NCI-H446 (cell line): Measurements from ENCODE around the gene GPC6.
A peak's percentile ranks its signal among the peaks of the same experiment; 100 is the strongest.

Experiments
- DNase-seq, 2 experiments: peaks; one replicate each; lab custom pipeline; 2025; lab: John Stamatoyannopoulos, UW

The GPC6 gene

GRCh38 chr13:93925990-93926389 lies 699.4 kb downstream of the GPC6 start:
- DNase-seq, result no peak

DNA sequence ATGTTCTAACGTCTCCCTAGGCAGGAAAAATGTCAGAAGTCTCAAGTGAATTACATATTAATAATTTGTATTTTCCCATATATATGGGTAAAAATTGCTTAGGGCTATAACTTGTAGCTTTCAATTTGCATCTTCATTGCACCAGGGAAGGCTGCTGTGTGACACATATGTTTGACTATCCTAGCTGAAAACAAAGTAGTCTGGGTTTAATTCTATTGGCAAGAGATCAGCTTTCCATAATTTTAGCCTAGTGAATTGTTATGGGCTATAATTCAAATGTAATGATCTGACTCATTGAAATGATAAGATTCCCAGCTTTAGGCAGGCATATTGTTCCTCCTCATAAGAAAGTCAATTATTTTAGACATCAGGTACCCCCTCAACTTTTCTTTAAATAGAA lies 699.8 kb downstream of the GPC6 start:
- DNase-seq, result no peak

DNA sequence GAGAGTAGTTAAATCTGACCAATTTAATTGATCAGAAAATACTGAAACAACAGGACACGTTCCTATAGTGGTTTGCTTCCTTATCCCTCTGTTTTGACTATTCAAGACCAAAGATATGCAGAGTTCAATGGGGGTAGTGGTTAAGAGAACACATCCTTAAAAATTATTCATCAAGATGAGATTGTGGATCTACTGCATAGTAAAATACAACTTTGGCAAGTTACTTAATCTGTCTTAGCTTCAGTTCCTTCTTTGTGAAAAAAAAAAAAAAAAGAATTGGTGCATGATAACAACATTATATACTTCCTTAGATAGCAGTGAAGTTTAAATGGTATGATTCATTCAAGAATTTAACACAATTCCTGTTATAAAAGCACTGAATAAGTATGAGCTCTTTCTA lies 700.8 kb downstream of the GPC6 start:
- no peak for DNase-seq

DNA sequence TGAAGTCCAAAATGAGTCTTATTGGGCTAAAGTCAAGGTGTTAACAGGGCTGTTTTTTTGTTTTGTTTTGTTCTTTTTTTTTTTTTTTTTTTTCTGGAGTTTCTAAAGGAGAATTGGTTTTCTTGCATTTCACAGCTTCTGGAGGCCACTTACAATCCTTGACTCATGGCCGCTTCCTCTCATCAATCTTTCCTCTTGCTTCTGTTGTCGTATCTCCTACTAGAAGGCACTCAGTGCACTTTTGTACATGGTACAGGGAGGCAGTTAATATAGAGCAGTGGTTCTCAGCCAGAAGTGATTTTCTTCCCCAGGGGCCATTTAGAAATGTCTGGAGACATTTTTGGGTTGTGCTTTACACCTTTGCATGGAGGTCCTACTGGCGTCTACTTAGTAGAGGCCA lies 706.3 kb downstream of the GPC6 start:
- no peak for DNase-seq

GRCh38 chr13:93936901-93937300 lies 710.3 kb downstream of the GPC6 start:
- no peak for DNase-seq

DNA sequence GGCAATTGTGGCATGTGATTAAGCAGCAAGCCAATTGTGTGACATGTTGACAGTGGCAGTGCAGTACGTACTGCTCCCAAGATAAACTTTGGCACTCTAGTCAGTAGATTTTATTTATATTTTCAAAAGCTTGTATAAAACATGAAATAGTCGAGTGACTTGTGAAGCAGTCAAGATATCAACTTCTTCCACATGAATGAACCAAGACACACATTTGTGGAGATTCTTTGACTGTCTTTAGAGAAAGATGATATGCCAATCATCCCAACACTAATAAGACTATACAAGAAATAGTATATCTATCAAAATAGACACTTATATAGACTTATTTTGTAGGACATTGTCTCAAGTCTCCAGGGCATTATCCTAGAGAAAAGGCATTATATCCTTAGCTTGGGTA lies 714.8 kb downstream of the GPC6 start:
- DNase-seq, result no peak

DNA sequence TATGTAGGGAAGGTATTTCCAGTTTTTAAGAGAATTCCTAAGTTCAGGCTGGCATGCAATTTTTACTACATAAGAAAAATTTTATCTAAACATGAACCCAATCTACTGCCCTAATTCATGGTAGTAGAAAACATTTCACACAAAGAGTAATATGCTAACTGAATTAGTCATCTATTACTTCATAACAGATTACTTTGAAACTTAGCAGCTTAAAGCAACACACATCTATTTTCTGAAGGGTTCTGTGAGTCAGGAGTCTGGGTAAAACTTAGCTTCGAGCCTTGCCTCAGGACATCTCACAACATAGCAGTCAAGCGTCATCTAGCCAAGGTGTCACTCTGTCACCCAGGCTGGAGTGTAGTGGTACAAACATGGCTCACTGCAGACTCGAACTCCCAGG lies 715.4 kb downstream of the GPC6 start:
- DNase-seq, result no peak

DNA sequence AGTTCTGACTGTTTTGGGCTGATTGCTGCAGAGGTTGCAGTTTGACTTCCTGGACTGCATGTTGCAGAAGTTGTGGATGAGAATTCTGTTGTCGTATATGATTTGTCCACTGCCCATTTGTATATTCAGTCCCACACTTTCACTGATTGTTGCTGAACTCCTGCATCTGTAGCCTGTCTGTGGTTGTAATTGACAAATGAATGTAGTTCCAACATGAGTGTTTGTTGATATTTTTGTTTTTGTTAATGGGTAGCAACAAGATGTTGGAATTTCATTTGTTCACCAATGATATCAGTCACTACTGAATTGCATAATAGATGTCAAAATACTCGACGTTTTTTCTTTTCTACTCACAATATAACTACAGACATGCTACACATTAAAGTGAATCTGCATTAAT lies 719.0 kb downstream of the GPC6 start:
- no peak for DNase-seq

GRCh38 chr13:93946994-93947393 lies 720.4 kb downstream of the GPC6 start:
- DNase-seq, result no peak

DNA sequence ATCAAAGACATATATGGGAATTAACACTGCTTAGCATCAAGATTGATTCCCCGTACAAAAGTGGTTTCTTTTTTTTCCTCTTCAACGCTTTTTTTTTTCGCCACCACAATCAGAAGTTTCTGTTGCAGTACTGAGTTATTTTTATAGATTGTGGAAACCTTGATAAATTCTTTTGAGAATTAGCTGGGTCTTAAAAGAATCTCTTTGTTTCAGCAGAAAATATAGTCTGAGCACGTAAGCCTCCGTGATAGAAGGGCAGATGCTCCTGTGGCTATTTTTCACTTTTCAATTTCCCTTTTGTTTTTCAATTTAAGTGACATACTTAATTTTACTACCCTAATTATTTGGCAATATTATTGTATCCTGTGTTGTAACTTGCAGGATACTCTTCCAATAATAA lies 721.0 kb downstream of the GPC6 start:
- no peak for DNase-seq

DNA sequence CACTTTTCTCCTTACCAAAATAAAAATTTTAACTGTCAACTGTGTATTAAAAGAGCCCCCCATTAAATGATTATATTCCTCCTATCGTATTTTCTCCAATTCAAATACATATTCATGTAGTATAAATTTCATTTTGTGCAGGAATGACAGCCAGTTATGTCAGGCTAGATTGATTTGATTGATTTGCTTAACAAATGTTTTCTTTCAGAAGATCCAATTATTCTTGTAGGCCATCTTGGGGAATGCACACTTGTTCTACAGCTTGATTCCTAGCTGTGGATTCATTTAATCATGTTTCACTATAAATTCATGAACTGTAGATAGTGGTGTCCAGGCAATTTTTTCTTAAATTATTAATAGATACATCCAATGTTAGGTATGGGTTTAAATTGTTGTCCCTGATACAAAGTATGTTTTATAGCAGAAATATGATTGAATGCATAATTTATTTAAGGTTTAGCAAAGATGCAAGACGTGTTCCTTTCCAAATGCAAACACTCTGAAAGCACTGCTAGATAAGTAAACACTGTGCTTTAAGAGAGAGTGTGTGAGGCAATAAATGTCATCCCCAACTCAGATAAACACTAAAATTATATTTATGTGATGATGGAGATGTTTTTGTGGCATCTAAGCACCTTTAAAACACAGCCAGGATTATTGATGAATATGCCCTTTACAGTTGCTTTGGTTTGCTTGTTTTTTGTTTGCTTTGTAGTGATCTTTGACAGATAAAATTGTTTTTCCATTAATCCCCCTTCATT lies 721.7 kb downstream of the GPC6 start:
- DNase-seq, result no peak

DNA sequence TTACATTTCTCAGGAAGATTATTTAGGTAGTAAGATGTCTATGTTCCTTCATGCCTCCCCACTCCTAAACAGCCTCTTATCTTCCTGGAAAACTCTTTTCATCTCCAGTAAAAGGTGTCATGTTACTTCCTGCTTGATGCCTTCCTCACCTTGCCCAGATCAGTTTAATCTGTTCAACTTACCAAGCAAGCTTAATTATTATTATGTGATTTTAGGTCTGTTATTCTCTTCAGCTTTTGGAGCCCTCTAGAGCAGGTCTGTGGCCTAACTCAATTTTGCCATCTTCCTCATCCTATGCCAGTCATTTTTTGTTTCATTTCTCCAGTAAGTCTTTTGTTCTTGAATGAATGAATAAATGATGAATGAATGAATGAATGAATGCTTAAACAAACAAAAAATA lies 724.5 kb downstream of the GPC6 start:
- no peak for DNase-seq

DNA sequence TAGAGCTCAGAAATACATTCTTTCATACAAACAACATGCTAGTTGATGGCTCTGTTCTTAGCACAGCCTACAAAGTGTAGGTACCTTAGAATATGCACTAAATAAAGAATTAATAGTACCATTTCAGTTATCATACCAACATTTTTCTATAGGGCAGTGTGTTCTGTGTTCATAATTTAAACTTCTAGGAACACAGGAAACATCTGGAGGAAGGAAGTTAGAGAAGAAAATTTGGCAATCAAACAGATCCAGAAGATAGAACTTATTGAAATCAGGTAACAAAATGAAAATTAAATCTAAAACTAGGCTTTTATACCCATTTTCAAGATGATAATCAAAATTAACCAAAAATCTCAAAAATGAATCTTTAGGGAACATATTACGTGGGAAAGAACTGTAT lies 725.3 kb downstream of the GPC6 start:
- no peak for DNase-seq

DNA sequence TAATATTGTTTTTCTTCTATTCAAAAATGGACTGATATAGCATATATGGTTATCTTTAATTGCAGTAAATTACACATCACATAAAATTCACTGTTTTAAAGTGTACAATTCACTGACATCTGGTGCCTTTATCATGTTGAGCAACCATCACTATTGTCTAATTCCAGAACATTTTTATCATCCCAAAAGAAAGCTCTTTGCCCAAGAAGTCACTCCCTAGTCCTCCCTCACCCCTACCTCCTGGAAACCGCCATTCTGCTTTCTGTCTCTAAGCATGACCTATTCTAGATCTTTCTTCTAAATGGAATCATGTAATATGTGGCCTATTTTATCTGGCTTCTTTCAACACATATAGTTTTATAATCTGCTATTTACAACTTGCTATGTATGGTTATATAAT lies 727.2 kb downstream of the GPC6 start:
- no peak for DNase-seq

DNA sequence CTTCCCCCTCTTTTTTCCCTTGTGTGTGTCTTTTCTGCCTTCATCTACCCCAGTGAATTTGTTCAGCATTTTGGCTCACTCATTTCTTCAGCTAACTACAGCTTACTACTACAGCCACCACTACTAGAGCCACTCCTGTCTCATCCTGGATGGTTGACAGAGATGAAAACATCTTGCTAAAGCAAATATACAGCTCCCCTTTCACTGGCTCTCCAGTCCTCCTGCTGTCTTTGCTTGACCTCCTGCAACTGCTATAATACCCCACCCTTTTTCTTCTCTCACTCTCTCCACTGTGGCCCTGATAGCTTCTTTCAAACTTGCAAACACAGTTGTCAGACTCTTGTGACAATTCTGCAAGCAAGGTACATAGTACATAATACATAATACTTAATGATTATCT lies 729.3 kb downstream of the GPC6 start:
- DNase-seq, result peak in 1 of 2 experiments; percentile 2

DNA sequence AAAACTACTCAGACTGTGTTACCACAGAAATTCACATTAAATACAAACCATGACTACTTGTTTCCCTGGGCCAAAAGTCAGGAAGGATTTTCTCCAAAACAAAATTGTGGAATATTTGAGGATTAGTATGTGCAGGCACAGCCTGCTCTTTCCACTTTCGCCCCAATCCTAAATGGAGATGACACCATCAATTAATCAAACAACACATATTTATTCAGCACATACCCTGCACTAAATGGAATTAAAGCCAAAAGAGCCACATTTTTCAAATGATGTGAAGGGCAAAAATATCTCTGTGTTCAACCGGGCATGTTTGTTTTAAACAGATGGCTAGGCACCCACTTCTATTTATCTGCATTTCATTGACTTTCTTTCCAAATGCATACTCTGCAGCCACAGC lies 729.8 kb downstream of the GPC6 start:
- DNase-seq, result peak in 1 of 2 experiments; percentile 44

DNA sequence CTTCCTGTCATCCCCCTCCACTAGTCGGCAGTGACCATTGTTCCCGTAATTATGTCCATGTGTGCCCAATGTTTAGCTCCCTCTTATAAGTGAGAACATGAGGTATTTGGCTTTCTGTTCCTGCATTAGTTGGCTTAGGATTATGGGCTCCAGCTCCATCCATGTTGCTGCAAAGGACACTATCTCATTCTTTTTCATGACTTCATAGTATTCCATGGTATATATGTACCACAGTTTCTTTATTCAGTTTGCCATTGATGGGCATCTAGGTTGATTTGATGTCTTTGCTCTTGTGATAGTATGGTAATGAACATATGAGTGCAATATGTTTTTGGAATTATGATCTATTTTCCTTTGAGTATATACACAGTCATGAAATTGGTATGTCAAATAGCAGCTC lies 730.8 kb downstream of the GPC6 start:
- DNase-seq, result no peak

GRCh38 chr13:93959796-93960533 lies 733.4 kb downstream of the GPC6 start:
- DNase-seq, result no peak

- DNase-seq, result peak in 1 of 2 experiments; percentile 21
Measured at GRCh38 chr13:93963266-93964145, 736.9 kb downstream of the GPC6 start.

- DNase-seq, result no peak
Measured at GRCh38 chr13:93964146-93964512, 737.5 kb downstream of the GPC6 start.

DNA sequence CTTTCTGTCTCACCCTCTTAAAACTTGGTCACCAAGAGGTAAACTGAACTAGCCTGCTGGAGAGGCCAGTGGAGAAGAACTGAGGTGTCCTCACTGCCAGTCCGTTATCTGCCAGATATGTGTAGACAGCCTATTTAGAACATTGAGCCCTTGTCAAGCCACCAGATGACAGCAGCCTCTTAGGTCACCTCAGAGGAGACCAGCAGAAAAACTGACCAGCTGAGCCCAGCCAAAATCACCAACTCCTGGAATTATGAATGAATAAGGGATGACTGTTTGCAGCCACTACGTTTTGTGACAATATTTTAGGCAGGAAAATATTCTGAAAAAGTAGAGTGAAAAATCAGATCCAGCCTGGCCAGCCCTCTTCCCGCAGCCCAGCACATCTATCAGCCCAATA lies 739.0 kb downstream of the GPC6 start:
- DNase-seq, result no peak

DNA sequence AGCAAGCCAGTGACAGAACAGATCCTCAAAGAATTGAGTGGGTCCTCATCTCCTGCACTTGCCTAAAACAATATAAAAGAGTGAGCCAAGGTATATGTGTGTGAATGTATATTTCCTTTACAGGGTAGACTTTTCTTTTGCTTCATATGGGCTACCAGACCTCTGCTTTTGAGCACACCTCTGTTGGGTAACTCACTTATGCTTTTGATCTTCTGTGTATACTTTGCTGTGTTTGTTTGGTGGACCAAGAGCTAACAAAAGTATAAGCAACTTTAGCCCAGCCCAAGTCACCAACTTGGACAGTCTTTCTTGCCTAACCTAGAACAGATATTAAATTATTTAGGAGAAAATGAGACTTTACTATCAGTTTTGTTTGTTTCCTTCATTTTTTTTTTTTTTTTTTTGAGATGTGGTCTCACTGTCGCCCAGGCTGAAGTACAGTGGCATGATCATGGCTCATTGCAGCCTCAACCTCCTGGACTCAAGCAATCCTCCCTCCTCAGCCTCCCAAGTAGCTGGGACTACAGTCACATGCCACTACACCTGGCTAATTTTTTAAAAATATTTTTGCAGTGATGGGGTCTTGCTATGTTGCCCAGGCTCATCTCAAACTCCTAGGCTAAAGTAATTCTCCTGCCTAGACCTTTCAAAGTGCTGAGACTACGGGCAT lies 739.8 kb downstream of the GPC6 start:
- no peak for DNase-seq
